LoVo (cell line): ENCODE measurements around the gene GRIA4.
"Not testable (repeated sequence)": the region's sequence is repeated elsewhere in the genome, so short reads cannot be mapped to it uniquely, and the experiment has no call there.

Experiments
- DNase-seq: peaks from one replicate; pipeline ENCODE4 v3.0.0-alpha.2; 2016; ENCODE audit warnings: low spot score

The GRIA4 gene

DNA sequence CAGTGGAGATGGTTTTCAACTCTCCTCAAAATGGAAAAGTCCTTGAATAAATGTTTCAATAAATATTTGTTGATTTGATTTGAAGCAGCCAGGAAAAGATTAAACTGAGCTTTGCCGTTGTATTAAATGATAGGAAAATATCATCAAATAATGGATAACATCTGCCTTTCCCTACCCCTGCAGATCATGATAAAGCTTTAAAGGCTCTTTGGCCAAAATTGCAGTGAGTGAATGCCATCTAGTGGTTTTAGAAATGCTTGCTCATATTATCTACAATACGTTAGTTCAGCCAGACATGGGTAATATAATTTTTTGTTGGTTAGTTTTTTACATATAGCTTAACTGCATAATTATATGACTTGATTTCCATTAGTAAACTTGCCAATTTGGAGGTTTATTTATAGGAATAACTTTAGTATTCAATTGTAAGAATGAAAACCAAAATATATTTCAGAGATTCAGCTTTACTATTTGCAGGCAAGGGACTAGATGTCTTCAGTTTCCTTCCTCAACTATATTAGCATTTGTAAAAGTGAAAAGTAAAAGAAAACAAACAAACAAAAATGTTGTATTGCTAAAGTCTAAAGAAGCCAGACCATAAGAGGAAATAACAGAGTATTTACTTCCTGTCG lies 253.0 kb downstream of the GRIA4 start:
- peak; percentile 55 for DNase-seq

DNA sequence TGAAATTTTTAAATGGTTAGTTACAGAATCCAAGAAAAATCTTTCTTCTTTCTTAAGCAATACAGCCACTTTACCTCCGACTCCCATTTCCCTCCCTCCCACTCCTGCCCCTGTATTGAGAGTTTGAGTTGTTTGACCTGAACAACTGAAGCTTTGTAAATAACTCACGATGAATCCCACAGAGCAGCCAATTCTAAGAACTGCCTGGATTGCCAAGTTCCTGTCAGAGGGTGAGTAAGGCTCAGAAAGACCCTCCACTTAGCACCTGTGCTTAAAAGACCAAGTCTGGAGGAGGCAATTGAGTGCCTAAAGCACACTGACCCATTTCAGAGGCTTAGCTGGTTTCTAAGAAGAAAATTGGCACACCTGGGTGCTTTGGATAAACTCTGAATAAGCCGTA lies 253.7 kb downstream of the GRIA4 start:
- no peak for DNase-seq

DNA sequence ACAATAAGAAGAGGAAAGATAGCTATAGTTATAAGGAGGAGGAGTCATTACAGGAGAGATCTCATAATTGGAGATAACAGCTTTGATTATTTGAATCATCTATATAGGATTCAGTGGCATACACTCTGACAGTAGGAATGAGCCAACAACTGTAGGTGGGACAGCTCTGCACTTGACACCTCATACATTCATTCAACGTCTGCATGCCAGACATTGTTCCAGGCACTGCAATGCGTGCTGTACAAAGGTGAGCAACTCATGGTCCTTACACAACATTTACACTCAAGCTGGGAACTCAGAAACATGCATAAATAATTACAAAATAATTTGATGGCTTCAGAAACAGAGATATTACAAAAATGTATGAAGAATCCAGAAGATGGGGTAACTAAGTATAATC lies 257.9 kb downstream of the GRIA4 start:
- DNase-seq = no peak

DNA sequence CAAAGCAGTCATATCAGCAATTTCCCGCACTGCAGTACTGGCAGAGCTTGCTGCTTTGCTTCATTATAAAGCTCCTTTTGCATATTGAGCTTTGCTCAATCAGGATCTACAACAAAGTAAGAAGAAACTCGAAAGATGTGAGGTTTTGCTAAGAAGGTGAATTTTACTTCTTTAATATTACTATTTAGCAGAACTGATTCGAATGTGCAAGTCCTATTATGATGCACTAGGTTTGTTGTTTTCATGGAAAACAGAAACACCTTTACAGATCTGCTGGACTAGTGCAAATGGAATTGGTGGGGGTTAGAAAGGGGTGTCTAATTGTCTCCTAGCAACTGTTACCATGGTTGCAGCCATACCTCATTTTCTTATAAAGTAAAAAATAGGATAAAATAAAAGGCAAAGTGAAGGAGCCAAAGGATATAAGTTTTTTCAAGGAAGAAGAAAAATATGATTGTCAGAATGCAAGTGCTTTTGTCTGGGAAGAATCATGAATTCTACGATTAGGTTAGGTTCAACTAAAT lies 259.0 kb downstream of the GRIA4 start:
- DNase-seq = no peak

DNA sequence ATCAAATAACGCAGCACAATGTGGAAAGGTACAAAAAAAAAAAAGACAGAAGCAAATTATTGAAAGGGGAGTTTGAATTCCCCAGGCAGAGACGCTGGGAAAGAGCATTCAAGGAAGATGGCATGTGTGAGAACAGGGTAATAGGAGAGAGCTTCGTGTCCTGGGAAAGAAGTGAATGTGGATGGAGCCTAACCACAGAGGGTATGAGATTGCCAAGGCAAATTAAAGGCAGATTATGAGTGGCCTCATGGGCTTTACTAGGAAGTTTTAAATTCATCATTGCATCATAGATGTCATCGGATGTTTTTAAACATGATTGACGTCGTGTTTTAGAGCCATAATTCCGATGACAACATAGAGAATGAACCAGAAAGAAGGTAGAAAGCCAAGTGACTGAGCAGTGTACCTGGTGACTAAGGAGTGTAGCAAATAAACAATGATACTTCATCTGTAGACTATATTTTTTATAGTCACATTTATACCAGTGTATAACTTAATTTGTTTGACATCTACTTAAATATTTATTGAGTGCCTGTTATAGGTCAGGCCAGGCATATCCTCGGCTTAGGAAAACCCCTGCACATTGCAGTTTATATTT lies 260.7 kb downstream of the GRIA4 start:
- DNase-seq = no peak

DNA sequence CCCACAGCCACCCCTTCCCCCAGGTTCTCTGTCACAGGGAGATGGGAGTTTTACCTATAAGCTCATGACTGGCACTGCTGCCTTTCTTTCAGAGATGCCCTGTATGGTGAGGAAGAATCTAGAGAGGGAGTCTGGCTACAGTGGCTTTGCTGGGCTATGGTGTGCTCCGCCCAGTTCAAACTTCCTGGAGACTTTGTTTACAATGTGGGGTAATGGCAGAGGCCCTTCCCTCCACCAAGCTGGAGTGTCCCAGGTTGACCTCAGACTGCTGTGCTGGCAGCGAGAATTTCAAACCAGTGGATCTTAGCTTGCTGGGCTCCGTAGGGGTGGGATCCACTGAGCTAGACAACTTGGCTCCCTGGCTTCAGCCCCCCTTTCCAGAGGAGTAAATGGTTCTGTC lies 268.6 kb downstream of the GRIA4 start:
- DNase-seq = no peak

DNA sequence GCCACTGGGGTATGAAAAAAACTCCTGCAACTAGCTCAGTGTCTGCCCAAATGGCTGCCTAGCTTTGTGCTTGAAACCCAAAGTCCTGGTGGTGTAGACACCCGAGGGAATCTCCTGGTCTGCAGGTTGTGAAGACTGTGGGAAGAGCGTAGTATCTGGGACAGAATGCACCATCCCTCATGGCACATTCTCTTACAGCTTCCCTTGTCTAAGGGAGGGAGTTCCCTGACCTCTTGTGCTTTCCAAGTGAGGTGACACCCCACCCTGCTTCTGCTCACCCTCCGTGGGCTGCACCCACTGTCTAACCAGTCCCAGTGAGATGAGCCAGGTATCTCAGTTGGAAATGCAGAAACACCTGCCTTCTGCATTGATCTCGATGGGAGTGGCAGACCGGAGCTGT lies 269.1 kb downstream of the GRIA4 start:
- DNase-seq = not testable (repeated sequence)

DNA sequence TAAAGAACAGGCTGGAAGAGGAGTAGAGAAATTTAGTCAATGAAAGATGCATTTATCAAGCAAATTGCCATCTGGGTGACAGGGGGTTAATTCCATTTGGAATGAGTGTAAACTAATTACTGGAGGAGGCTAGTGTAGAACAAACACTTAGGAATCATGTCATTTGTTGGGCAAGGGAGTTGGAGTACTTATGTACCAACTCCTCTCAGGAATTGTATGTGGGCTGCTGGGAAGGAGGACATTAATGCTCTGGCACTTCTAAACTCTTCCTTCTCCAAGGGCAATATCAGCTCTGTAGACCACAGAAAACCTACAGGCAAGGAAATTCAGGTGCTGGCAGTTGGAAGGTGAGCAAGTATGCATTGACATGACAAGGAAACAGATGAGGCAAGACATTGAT lies 271.2 kb downstream of the GRIA4 start:
- no peak for DNase-seq

DNA sequence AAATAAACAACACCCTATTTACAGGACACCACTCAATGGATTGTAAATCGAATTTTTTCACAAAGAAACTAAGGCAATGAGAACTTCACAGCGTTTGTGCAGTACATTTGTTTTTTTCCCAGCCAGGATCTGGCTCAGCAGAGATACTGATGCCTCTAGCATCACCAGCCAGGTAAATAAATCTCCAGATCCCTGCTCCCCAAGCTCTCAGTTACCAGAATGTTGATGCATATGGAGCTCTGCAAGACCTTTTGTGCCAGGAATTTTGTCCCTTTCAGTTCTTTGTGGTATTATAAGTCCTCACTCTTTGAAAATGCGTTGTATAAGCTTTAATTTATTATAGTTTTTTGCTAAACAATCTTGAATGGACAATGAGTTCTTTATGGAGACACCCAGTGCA lies 274.6 kb downstream of the GRIA4 start:
- DNase-seq = no peak

DNA sequence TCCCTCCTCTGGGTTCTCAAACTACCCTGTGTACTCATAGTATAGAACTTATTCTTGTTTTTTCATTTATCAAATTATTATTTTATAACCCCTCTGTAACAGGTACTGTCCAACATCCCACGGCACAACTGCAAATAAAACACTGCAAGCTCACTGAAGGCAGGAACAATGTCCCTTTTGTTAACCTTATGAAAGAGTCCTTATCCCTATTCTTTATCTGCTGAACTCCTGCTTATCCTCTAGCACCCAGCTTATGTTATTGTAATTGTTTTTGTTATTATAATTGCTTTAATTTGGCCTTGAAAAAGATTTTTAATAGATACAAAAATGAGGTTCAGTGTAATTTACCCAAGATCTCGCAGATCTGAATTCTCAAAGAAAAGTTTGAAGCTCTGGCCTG lies 281.8 kb downstream of the GRIA4 start:
- no peak for DNase-seq

DNA sequence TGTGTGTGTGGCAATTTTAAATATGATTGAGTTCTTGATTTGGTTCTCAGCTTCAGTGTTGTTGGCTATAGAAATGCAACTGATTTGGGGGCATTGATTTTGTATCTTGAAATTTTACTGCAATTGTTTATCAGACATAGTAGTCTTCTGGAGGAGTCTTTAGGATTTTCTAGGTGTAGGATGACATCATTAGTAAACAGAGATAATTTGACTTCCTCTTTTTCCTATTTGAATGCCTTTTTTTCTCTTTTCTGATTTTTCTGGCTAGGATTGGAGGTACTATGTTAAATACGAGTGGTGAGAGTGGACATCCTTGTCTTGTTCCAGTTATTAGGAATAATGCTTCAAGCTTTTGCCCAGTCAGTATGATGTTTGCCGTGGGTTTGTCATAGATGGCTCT lies 287.3 kb downstream of the GRIA4 start:
- DNase-seq = no peak

DNA sequence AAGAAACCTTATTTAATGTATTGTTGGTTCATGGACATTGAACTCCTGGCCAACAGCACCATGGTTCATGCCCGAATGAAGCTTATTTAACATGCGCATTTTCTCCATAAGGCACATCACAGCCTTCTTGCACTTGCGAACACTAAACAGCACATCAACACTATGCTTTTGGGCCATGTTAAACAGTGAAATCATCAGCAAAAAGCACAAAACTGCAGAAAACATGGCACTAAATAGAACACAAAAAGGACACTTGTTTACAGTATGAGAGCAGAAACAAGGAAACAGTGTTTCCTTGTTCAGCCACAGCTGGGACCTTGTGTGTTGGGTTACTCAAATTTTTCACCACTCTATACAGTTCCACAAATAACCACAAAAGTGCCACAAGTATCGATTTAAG lies 289.9 kb downstream of the GRIA4 start:
- DNase-seq = no peak

DNA sequence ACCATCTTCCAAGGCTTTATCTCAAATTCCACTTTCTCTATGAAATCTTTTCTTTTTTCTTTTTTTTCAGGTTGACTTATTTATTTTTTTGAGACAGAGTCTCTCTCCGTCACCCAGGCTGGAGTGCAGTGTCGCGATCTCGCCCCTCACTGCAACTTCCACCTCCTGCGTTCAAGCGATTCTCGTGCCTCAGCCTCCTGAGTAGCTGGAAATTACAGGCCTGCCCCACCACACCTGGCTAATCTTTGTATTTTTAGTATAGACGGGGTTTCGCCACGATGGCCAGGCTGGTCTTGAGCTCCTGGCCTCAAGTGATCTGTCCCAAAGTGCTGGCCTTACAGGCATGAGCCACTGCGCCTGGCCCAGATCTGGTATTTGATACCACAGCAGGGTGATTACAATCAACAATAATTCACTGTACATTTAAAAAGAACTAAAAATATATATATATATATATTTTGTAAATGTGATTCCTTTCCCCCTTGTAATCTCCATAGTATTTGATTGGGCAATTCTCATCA lies 290.7 kb downstream of the GRIA4 start:
- no peak for DNase-seq

DNA sequence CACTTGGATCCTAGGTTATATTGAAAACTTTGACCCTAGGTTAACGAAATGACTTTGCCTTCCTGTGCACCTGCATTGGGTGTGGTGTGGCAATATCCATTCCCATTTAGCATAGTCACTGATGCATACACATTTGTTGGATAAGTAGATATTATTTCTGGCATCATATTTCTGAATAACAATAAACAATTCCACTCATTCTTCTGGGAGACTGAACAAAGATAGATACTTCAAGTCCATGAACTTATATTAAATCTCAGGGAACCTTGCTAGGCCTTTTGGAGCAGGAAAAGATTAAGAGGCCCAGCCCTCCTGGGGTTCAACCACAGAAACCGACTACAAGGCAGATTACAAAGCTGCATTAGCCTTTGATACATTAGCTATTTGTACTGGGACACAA lies 293.2 kb downstream of the GRIA4 start:
- DNase-seq = no peak

DNA sequence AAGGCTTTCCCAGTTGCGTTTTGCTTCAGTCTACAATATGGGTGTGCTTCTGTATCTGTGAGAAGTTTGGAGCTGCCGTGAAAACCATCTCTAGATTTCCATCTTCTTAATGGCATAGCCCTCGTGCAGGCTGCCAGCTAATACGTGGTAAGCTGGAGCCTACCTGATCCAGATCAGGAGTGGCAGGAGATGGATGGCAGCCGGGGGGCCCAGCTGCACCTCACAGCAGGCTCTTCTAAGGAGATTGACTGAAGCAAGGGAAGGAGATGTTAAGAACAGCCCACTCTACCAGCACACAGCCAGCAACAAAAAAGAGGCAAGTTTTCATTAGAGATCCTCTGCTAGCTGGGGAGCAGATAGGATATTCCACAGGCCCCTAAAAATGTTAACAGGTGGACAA lies 296.6 kb downstream of the GRIA4 start:
- DNase-seq = no peak

DNA sequence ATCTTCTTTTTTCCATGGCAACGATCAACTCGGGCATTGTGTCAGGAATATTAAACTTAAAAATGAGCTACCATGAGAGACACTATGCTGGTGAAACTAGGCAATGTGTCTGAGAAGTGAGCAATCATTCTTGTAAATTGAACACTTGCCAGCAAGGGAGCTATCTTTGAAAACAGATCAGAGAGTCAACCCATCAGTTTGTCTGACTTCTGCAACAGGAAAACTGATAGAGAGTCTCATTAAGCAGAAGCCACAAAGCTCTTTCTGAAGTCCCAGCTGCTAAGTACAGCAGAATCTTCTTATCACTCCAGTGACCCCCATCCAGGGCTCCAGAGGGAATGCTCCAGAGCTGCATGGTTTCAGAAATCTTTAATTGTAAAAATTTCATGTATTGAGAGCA lies 297.4 kb downstream of the GRIA4 start:
- DNase-seq = no peak

DNA sequence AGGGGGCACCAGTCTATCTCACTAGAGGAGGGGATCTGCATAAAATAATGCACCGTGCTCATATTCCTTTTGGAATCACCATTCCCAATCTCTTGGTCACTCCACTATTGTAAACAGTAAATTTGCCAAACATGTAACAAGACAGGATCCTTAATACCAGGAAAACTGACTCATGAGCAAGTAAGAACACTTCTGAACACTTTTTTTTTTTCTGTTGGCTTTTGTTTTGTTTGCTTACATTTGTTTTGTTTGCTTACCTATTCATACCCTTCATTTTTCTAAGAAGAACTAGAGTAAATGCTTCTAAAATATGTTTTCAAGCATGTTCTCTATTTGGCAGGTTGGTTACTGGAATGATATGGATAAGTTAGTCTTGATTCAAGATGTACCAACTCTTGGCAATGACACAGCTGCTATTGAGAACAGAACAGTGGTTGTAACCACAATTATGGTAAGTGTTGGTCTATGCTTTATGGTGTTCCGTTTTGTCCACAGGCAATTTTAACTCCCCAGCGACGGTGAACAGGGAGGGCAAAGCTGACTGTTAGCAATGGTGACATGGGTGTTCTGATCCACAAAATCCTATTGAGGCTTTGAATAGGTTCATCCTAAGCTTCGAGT lies 300.3 kb downstream of the GRIA4 start:
- DNase-seq = no peak

DNA sequence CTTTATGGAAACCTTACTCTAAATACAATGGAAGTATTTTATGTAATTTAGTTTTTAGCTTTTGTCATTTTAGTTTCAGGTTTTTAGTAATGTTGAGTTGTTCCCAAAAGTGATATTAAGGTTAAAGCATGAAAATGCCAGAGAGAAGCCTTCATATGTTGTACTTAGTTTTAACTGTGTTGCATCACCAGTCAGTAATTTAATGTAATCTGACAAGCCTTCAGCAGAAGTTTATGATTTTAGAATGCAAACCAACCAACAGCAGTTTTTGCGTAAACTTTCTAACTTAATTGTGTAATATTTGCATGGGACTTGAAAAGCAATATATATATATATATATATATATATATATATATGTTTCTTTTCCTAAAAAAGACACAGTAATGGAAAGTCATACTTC lies 301.6 kb downstream of the GRIA4 start:
- DNase-seq = no peak

DNA sequence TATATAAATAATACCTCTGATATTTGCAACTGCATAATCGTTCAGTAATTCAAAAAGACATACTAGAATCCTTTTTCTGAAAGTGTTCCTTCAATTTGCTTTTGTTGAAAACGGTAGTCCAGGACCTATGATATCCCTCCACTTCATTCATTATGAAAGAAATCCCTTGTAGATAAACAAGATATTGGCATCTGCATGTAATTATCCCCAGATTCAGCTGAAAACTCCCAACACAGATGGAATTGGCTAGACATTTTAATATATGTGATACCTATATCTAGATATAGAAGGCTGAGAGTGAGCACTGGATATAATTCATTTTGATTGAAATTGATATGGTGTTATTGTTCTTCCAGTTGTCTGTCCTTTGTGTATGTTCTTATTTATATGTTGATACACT lies 302.8 kb downstream of the GRIA4 start:
- DNase-seq = no peak

DNA sequence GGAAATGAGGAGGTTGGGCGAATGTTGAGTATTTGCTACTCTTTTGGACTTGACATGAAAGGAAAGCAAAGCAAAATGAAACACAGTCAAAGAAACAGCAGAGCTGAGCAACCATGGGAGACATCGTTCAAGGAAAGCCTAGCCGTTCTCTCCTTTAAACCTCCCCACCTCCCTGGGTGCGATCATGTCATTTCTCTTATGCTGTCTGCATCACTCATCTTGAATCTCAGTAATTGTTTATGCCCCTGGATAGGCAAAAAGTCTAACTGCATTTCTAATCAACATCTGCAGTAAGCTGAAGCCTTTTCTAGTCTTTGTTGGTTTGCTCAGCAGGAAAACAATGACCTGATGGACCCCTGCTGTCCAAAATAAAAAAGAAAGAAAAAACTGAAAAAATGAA lies 305.1 kb downstream of the GRIA4 start:
- DNase-seq = no peak

DNA sequence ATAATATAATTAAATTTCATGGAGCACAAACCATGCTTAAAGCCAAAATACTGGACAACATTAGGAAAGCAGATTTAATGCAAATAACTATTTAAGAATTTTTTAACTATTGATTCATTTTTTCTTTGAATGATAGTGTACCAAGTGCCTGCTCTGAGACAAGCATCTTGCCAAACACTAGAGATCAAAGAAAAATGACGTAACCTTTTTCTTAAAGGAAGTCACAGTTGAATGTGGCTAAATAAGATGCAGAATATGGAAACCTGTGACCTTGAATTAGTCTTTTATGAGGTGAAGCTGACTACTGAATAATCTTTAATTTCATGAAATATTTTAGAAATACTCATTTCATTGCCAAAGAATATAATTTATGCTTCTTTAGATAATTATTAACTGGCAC lies 308.2 kb downstream of the GRIA4 start:
- no peak for DNase-seq

DNA sequence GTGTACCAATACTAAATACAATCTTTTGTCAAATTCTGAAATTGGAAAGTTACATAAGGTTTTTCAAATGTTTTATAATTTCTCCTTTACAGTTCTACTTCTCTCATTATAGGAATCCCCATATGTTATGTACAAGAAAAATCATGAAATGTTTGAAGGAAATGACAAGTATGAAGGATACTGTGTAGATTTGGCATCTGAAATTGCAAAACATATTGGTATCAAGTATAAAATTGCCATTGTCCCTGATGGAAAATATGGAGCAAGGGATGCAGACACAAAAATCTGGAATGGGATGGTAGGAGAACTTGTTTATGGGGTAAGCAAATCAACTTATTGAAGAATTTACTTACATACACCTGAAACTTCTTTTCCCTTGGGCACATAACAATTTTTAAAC lies 308.7 kb downstream of the GRIA4 start:
- no peak for DNase-seq

DNA sequence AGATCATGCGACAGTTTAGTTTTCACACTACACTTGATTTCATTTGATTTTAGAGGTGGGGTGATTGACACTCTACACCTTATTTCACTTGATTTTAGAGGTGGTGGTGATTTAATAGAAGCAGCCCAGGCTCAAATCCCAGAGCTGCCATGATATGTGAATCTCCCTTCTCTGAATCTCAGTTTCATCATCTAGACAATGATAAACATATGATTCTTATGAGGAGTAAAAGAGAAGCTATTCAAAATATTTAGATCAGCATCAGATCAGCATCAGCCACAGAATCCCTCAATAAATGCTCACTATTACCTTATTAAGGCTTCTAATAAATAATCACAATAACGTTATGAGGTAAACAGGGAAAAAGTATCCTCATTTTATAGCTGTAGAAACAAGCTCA lies 313.4 kb downstream of the GRIA4 start:
- DNase-seq = no peak

DNA sequence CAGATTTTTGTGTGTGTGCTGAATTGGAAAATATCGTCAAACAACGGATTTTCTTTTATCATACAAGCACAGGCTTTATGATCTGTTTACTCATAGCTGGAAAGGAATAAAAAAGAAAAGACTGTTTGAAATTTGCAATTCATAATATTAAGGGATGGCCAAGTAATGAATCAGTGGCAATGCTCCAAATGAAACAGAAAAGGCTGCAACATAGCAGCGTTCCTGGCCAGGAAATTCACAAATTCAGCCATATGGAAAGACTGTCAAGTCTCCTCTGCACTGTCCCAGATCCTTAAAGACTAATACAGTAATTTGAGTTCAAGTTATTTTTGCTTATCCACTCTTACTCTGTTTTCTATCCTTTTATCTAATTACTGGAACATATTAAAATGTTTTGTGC lies 313.9 kb downstream of the GRIA4 start:
- no peak for DNase-seq
